ENCODE measurements around the gene GABRE. TPM values are rescaled to one million over a fixed set of nuclear protein-coding genes. Genes with fewer than 3 reads are reported as not detected.

Gene GABRE
- total and polyA plus RNA-seq, 10 of the 15 experiments (the other 5 are each of a cell fraction or from before 2014, with no cell fraction given), result 0.01 to 0.15 (median 0.10) TPM; not detected in 6

- H3K4me2 ChIP-seq (ENCODE audit: control insufficient read depth, insufficient read depth), result no peak overlapping the region
- no peak overlapping the region for H2AFZ ChIP-seq (ENCODE audit: control insufficient read depth, low read depth, low read length)
- H3K36me3 ChIP-seq (ENCODE audit: control insufficient read depth in 2 of 2, insufficient read depth in 2 of 2, low read length in 1 of 2), result no peaks in the 10 kb centered on the region
- no peaks in the 10 kb centered on the region for H3K4me1 ChIP-seq (ENCODE audit: control insufficient read depth, insufficient read depth, low read length)
- in situ Hi-C loops (cut with MboI), result no loop called here
- DNase-seq (ENCODE audit: low read depth, low spot score) (no peak), ATAC-seq (no peak), FAIRE-seq (no peak)
- H4K20me1 ChIP-seq (ENCODE audit: control insufficient read depth, insufficient read depth), result no peaks in the 10 kb centered on the region
- H3K27me3 ChIP-seq (replicated peaks in 1 of 2; ENCODE audit: control insufficient read depth in 2 of 2, insufficient read depth in 2 of 2, low read length in 1 of 2), result no peaks in the 10 kb centered on the region
- H3K9ac ChIP-seq (ENCODE audit: control insufficient read depth, insufficient read depth, low read length), result no peak overlapping the region
- no peaks in the 10 kb centered on the region for H3K9me3 ChIP-seq (replicated peaks; ENCODE audit: control insufficient read depth, insufficient read depth, low read length)
- ChIA-PET CTCF (no interaction called here), RAD21 (ENCODE audit: unreplicated experiment) (no interaction called here), SMC1A (ENCODE audit: uncharacterized antibody, unreplicated experiment) (no interaction called here), POLR2A (no interaction called here)
- H3K4me3 ChIP-seq, result no peak overlapping the region
- BruUV-seq (replicated peaks), result no TSS peak
- 1% methylated on average over 4 of the region's 4 CpGs for WGBS (ENCODE audit: insufficient coverage, insufficient replicate concordance, low lambda C conversion rate, missing lambda C conversion rate)
- H3K27ac ChIP-seq (ENCODE audit: control insufficient read depth, insufficient read depth), result no peak overlapping the region
- no peak for TF ChIP-seq RUNX3 (IDR thresholded peaks at IDR 0.05; ENCODE audit: low read length)
- TF ChIP-seq HDAC6 (IDR thresholded peaks at IDR 0.05; ENCODE audit: unreplicated experiment), result no peak
- no peak for TF ChIP-seq MTA2 (IDR thresholded peaks at IDR 0.05; ENCODE audit: low read depth)
- TF ChIP-seq ZNF384 (IDR thresholded peaks at IDR 0.05; ENCODE audit: borderline replicate concordance, low read depth, low read length), result no peak
- no peak for TF ChIP-seq E4F1 (IDR thresholded peaks at IDR 0.05; ENCODE audit: borderline replicate concordance, partially characterized antibody)
- no peak for TF ChIP-seq ZNF217 (IDR thresholded peaks at IDR 0.05)
- no peak for TF ChIP-seq MTA3 (IDR thresholded peaks at IDR 0.05; ENCODE audit: borderline replicate concordance, low read length)
- H3K79me2 ChIP-seq (ENCODE audit: control insufficient read depth, insufficient read depth, low read length), result no peaks in the 10 kb centered on the region
- intact Hi-C loops (cut with micrococcal nuclease; ENCODE audit: unreplicated experiment), result no loop called here
Observed at GRCh38 chrX:151984902-151985301, 10.4 kb upstream of the GABRE start.
